ENCODE results near the gene WDR27.

WDR27 gene

GRCh38 chr6:169411296-169411695 lies 290.5 kb downstream of the WDR27 start:
- Histone ChIP-seq H4K20me1 (no peaks in the 10 kb centered on the region), H3K27ac (peak overlapping the region; percentile 40; the same call in 1 of the 2 replicates), H3K9ac (no peak overlapping the region), H3K27me3 (no peaks in the 10 kb centered on the region), H3K9me3 (peaks cover 85% of the 10 kb centered on the region), H3K4me3 (no peak overlapping the region), H3K4me2 (peak overlapping the region; percentile 25; the same call in 1 of the 2 replicates), H3K36me3 (no peaks in the 10 kb centered on the region), H3K4me1 (peaks cover 34% of the 10 kb centered on the region)
- no peak for TF ChIP-seq Cebpa-rat (IDR thresholded peaks at IDR 0.05)

- Histone ChIP-seq H3K9ac (no peak overlapping the region), H3K9me3 (peaks cover 88% of the 10 kb centered on the region), H3K36me3 (no peaks in the 10 kb centered on the region), H4K20me1 (no peaks in the 10 kb centered on the region), H3K4me3 (peak overlapping the region; percentile 20; the same call in 1 of the 2 replicates), H3K27me3 (no peaks in the 10 kb centered on the region), H3K4me2 (peak overlapping the region; percentile 35), H3K4me1 (peaks cover 34% of the 10 kb centered on the region), H3K27ac (peak overlapping the region; percentile 72)
- peak; percentile 69; the same call in 1 of the 2 replicates for TF ChIP-seq Cebpa-rat (IDR thresholded peaks at IDR 0.05)
Observed at GRCh38 chr6:169409742-169410312, 292.0 kb downstream of the WDR27 start.

GRCh38 chr6:169407325-169407724 lies 294.5 kb downstream of the WDR27 start:
- no peak overlapping the region for H3K4me2 ChIP-seq
- H3K36me3 ChIP-seq, result no peaks in the 10 kb centered on the region
- H3K4me3 ChIP-seq, result no peak overlapping the region
- H4K20me1 ChIP-seq, result no peaks in the 10 kb centered on the region
- peaks cover 49% of the 10 kb centered on the region for H3K4me1 ChIP-seq
- no peak for TF ChIP-seq Cebpa-rat (IDR thresholded peaks at IDR 0.05)
- peaks cover 81% of the 10 kb centered on the region for H3K9me3 ChIP-seq
- H3K9ac ChIP-seq, result no peak overlapping the region
- no peak overlapping the region for H3K27ac ChIP-seq
- H3K27me3 ChIP-seq, result no peaks in the 10 kb centered on the region

Measured in BLaER1 (cell line).